Endothelial cell of umbilical vein (primary cell): ENCODE data around the gene SDR9C7.

Source experiments
- POLR2AphosphoS5 ChIP-seq: IDR thresholded peaks from 2 replicates; pipeline ENCODE4 v1.6.1; 2012; ENCODE audit warnings: low read depth, mild to moderate bottlenecking, control low read depth, low read length, moderate library complexity; ENCODE audit not compliant: insufficient read depth
- TF ChIP-seq, protein P1 (sequence below), 2 donors: IDR thresholded peaks; 1 replicate in 1 of 2; 2 replicates in 1 of 2; pipeline ENCODE4 v1.5.1; 2011; ENCODE audit warnings: low read length in 2 of 2, mild to moderate bottlenecking in 2 of 2, moderate library complexity in 2 of 2, control low read depth in 1 of 2, inconsistent platforms in 1 of 2, low read depth in 1 of 2; ENCODE audit not compliant: insufficient read depth in 1 of 2; ENCODE audit errors: extremely low read depth in 1 of 2

DNA sequence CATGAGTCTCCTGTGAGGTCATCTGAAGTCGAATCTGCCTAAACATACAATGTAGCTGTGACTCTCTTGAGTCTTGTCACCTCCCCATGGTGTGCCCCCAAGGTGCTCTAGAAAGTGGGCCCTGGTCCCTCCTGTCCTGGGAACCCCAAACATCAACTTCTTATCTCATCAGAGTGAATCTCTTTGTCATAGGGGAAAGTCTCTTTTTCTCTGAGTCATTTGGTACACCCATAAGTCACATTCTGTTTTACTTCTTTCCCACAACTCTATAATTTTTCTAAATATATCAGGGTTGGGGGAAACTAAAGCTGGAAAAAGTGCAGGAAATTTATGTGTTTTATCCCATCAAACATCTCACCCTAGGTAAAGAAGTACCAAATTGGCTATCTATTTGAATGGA lies 12.9 kb downstream of the SDR9C7 start:
- TF ChIP-seq, protein P1, sequence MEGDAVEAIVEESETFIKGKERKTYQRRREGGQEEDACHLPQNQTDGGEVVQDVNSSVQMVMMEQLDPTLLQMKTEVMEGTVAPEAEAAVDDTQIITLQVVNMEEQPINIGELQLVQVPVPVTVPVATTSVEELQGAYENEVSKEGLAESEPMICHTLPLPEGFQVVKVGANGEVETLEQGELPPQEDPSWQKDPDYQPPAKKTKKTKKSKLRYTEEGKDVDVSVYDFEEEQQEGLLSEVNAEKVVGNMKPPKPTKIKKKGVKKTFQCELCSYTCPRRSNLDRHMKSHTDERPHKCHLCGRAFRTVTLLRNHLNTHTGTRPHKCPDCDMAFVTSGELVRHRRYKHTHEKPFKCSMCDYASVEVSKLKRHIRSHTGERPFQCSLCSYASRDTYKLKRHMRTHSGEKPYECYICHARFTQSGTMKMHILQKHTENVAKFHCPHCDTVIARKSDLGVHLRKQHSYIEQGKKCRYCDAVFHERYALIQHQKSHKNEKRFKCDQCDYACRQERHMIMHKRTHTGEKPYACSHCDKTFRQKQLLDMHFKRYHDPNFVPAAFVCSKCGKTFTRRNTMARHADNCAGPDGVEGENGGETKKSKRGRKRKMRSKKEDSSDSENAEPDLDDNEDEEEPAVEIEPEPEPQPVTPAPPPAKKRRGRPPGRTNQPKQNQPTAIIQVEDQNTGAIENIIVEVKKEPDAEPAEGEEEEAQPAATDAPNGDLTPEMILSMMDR (IDR thresholded peaks at IDR 0.05; ENCODE audit: extremely low read depth in 1 of 2, insufficient read depth in 1 of 2, low read depth in 1 of 2, low read length in 2 of 2) = no peak
- no peak for TF ChIP-seq POLR2AphosphoS5
